Adrenal gland (tissue), 12 donors: ENCODE results near the gene MISP. TPM values are rescaled to one million over a fixed set of nuclear protein-coding genes. Genes with fewer than 3 reads are reported as not detected.
A peak's percentile ranks its signal among the peaks of the same experiment; 100 is the strongest.

ENCODE experiments used
- DNase-seq, 7 donors: peaks; one replicate each; pipeline ENCODE4 v3.0.0-alpha.2; 2019 to 2020
- H3K27ac ChIP-seq, 5 donors: fragments of 200-600 bp; sonication (generic) in 4 of 5; 1 replicate in 3 of 5; 2 replicates in 2 of 5; pipeline versions ENCODE4 v1.5.1 to v1.8.0; 2016 to 2020; ENCODE audit warnings: mild to moderate bottlenecking in 1 of 5
- H3K27me3 ChIP-seq: fragments of 200-600 bp; 2 replicates; pipeline ENCODE4 v1.8.0; 2021
- H3K36me3 ChIP-seq, 2 donors: fragments of 200-600 bp; replicated peaks in 1 of 2; 1 replicate in 1 of 2; 2 replicates in 1 of 2; pipeline versions ENCODE4 v1.5.1 to v1.8.0; 2018 to 2022
- H3K4me1 ChIP-seq, 2 donors: fragments of 200-600 bp; replicated peaks in 1 of 2; 1 replicate in 1 of 2; 2 replicates in 1 of 2; pipeline versions ENCODE4 v1.5.1 to v1.8.0; 2018 to 2021
- H3K4me3 ChIP-seq, 4 donors: fragments of 200-600 bp; sonication (generic) in 3 of 4; one replicate each; pipeline ENCODE4 v1.5.1; 2016 to 2018
- H3K9me3 ChIP-seq, 3 donors: fragments of 200-600 bp; sonication (generic) in 1 of 3; replicated peaks in 1 of 3; 1 replicate in 2 of 3; 2 replicates in 1 of 3; pipeline versions ENCODE4 v1.5.1 to v1.8.0; 2016 to 2021
- CTCF ChIP-seq, 6 experiments: fragments of 450-650 bp in 4 of 6; fragments of 200-600 bp in 2 of 6; sonication (generic) in 1 of 6; IDR thresholded peaks; 1 replicate in 5 of 6; 2 replicates in 1 of 6; pipeline versions ENCODE4 v1.5.1 to v1.8.0; 2016 to 2021; ENCODE audit warnings: antibody characterized with exemption in 6 of 6, mild to moderate bottlenecking in 2 of 6, moderate library complexity in 1 of 6
- POLR2A ChIP-seq, 2 donors: fragments of 450-650 bp; IDR thresholded peaks; one replicate each; pipeline ENCODE4 v1.6.1; 2017; ENCODE audit warnings: antibody characterized with exemption in 2 of 2, mild to moderate bottlenecking in 2 of 2, moderate library complexity in 1 of 2
- WGBS, 4 donors: extraction: QIAGEN DNeasy Blood & Tissue Kit in 2 of 4; methylation state at CpG; one replicate each; pipeline versions ENCODE4 v1.1.5 to v1.1.7; 2013 to 2017; 5-methylcytosine and 5-hydroxymethylcytosine counted together
- intact Hi-C, 2 donors: fragments of 100-400 bp; cut with DNase I; formaldehyde crosslinking; loops; one replicate each; pipeline versions ENCODE4 v1.14.1 to v1.15.0; 2022 to 2023
- polyA plus RNA-seq, 3 donors: library from polyadenylated mRNA; stranded (reverse); fragments of 200-250 nt in 2 of 3; fragments of 350-450 nt in 1 of 3; fragmentation: Illumina TruSeq in 1 of 3; extraction: RNeasy Lipid Tissue Mini Kit (QIAGEN cat#74804) in 1 of 3; gene quantifications; one replicate each; pipeline ENCODE4 v1.2.3, GENCODE V29; 2013 to 2014
- total RNA-seq, 9 donors: library from RNA; depleted of rRNA in 4 of 9; stranded (reverse); fragments of >200 nt in 4 of 9; fragments of 120-200 nt in 1 of 9; fragmentation: NEBNext Ultra II Directional in 1 of 9; extraction: Animal tissue kit (Norgen Biotek cat#: 25700) in 1 of 9; gene quantifications; one replicate each; pipeline versions ENCODE4 v1.1.0 to v1.2.4, GENCODE V29; 2013 to 2023
- donor health status: healthy with polysubstance abuse.
- donor health status: Bipolar disorder and iron deficiency.
- donor health status: DM: yes; HTN: yes; CAD: no.
- donor health status: DM: no; HTN: no; CAD: no.
- donor health status: DM: no; HTN: no; CAD: no.
- donor health status: DM: yes; HTN: yes; CAD: no.

The MISP gene
- total and polyA plus RNA-seq, 12 donors, result 0.06 to 0.43 (median 0.11) TPM; not detected in 6

- Histone ChIP-seq H3K9me3 (no peaks in the 10 kb centered on the region), H3K4me1 (no peaks in the 10 kb centered on the region), H3K27ac (peak overlapping the region in 1 of 5 donors; percentile 52), H3K36me3 (no peaks in the 10 kb centered on the region), H3K4me3 (no peak overlapping the region), H3K27me3 (no peaks in the 10 kb centered on the region)
- WGBS, 4 donors, result 67 to 81% (median 76%) methylated on average over 13 to 14 of the region's 14 CpGs
- TF ChIP-seq CTCF (IDR thresholded peaks at IDR 0.05) (no peak), POLR2A (IDR thresholded peaks at IDR 0.05) (no peak)
- intact Hi-C loops, result loop anchor here (5.0 to 10.0 kb wide), 2 partner anchors 63 to 135 kb away; no protein-coding TSS in a partner anchor
- DNase-seq, result no peak
Observed at GRCh38 chr19:729965-730668, 20.8 kb upstream of the MISP start.

GRCh38 chr19:731000-731399, 19.9 kb upstream of the MISP start:
- H3K27me3 ChIP-seq, result no peaks in the 10 kb centered on the region
- 89 to 96% (median 93%) methylated on average over 14 to 16 of the region's 16 CpGs for WGBS, 4 donors
- intact Hi-C loops, result loop anchor here (5.0 to 10.0 kb wide), 2 partner anchors 64 to 136 kb away; no protein-coding TSS in a partner anchor
- no peaks in the 10 kb centered on the region for H3K9me3 ChIP-seq
- TF ChIP-seq CTCF (IDR thresholded peaks at IDR 0.05), result no peak
- TF ChIP-seq POLR2A (IDR thresholded peaks at IDR 0.05), result no peak
- no peak for DNase-seq
- H3K27ac ChIP-seq, result no peak overlapping the region
- H3K4me1 ChIP-seq, result no peaks in the 10 kb centered on the region
- H3K36me3 ChIP-seq, result no peaks in the 10 kb centered on the region
- H3K4me3 ChIP-seq, result no peak overlapping the region

GRCh38 chr19:732148-733069, 18.5 kb upstream of the MISP start:
- no peaks in the 10 kb centered on the region for H3K9me3 ChIP-seq
- TF ChIP-seq POLR2A (IDR thresholded peaks at IDR 0.05), result no peak
- no peak for TF ChIP-seq CTCF (IDR thresholded peaks at IDR 0.05)
- no peak overlapping the region for H3K4me3 ChIP-seq
- intact Hi-C loops, result loop anchor here (2.0 to 10.0 kb wide), 3 partner anchors 65 to 138 kb away; no protein-coding TSS in a partner anchor
- H3K27me3 ChIP-seq, result no peaks in the 10 kb centered on the region
- H3K4me1 ChIP-seq, result no peaks in the 10 kb centered on the region
- H3K36me3 ChIP-seq, result peaks cover 0 to 6% of the 10 kb centered on the region in 2 donors
- no peak for DNase-seq
- 78 to 89% (median 85%) methylated on average over 18 to 24 of the region's 24 CpGs for WGBS, 4 donors
- H3K27ac ChIP-seq, result no peak overlapping the region

- Histone ChIP-seq H3K36me3 (peaks cover 0 to 6% of the 10 kb centered on the region in 2 donors), H3K4me3 (no peak overlapping the region), H3K9me3 (no peaks in the 10 kb centered on the region), H3K4me1 (no peaks in the 10 kb centered on the region), H3K27me3 (no peaks in the 10 kb centered on the region), H3K27ac (no peak overlapping the region)
- TF ChIP-seq POLR2A (IDR thresholded peaks at IDR 0.05), result no peak
- intact Hi-C loops, result loop anchor here (5.0 to 10.0 kb wide), 2 partner anchors 67 to 140 kb away; no protein-coding TSS in a partner anchor
- no peak for DNase-seq
- 84 to 93% (median 86%) methylated on average over 12 to 13 of the region's 13 CpGs for WGBS, 4 donors
Observed at GRCh38 chr19:734716-735115, 16.2 kb upstream of the MISP start.
